Motor neuron (in vitro differentiated cells): ENCODE measurements around the gene CENPO. TPM values are rescaled to one million over a fixed set of nuclear protein-coding genes. Genes with fewer than 3 reads are reported as not detected.

ENCODE experiments used
- ATAC-seq, 8 experiments: fragments of 200-7000 bp; cut with Tn5 transposase; replicated peaks in 6 of 8; 2 replicates each; pipeline ENCODE4 v1.8.0; 2021; ENCODE audit warnings: mild to moderate bottlenecking in 8 of 8, moderate library complexity in 8 of 8
- H3K27ac ChIP-seq, 2 donors: fragments of 250-450 bp; sonication (Bioruptor Pico); 2 replicates each; pipeline ENCODE4 v1.9.0; 2021; ENCODE audit warnings: antibody characterized with exemption in 2 of 2, mild to moderate bottlenecking in 2 of 2, moderate library complexity in 1 of 2
- H3K4me1 ChIP-seq, 2 donors: fragments of 250-450 bp; sonication (Bioruptor Pico); replicated peaks in 1 of 2; 2 replicates each; pipeline ENCODE4 v1.6.1; 2021; ENCODE audit warnings: antibody characterized with exemption in 2 of 2, mild to moderate bottlenecking in 2 of 2, moderate library complexity in 1 of 2
- H3K4me3 ChIP-seq, 5 donors: fragments of 250-450 bp; sonication (Bioruptor Pico); 2 replicates each; pipeline ENCODE4 v1.9.0; 2021; ENCODE audit warnings: antibody characterized with exemption in 5 of 5, mild to moderate bottlenecking in 5 of 5, moderate library complexity in 4 of 5
- WGBS, 10 experiments: fragments of 450-650 bp; shearing (Covaris generic); methylation state at CpG; one replicate each; pipeline ENCODE4 v1.0.0; 2022; 5-methylcytosine and 5-hydroxymethylcytosine counted together
- in situ Hi-C, 9 experiments: fragments of 400-800 bp; cut with MboI; loops; one replicate each; pipeline ENCODE4 v1.15.0; 2021; ENCODE audit warnings: low sequenced_read_pairs in 9 of 9, low pct_unique_long_range_greater_than_20kb in 2 of 9; ENCODE audit not compliant: unreplicated experiment in 9 of 9
- total RNA-seq, 8 experiments: library from RNA; unstranded; fragments of 300-600 nt; gene quantifications; 2 replicates each; pipeline versions ENCODE4 v1.2.3 to v1.2.4, GENCODE V29; 2022

CENPO gene
- total RNA-seq, 8 experiments from 2014 or later: 4.8 to 35.0 (median 6.7) TPM

- Histone ChIP-seq H3K27ac (no peak overlapping the region), H3K4me1 (peaks cover 0 to 8% of the 10 kb centered on the region in 2 donors), H3K4me3 (no peak overlapping the region)
- in situ Hi-C loops: loop anchor here in 1 of 9 experiments (25.0 kb wide), 1 partner anchor 356 kb away; no protein-coding TSS in a partner anchor
- ATAC-seq: no peak
- 59 to 100% (median 100%) methylated on average over 1 to 4 of the region's 5 CpGs; no CpG with 5 or more reads in 3 of the 10 experiments for WGBS, 10 experiments
Measured at GRCh38 chr2:24768013-24768412, 25.2 kb upstream of the CENPO start.

- no peak for ATAC-seq
- Histone ChIP-seq H3K4me3 (no peak overlapping the region), H3K4me1 (peaks cover 0 to 8% of the 10 kb centered on the region in 2 donors), H3K27ac (no peak overlapping the region)
- WGBS, 10 experiments: 15 to 97% (median 87%) methylated on average over 3 to 7 of the region's 7 CpGs; no CpG with 5 or more reads in 2 of the 10 experiments
- in situ Hi-C loops: loop anchor here in 1 of 9 experiments (25.0 kb wide), 1 partner anchor 356 kb away; no protein-coding TSS in a partner anchor
Measured at GRCh38 chr2:24768601-24769000, 24.6 kb upstream of the CENPO start.

GRCh38 chr2:24771061-24771460 lies 22.2 kb upstream of the CENPO start:
- in situ Hi-C loops: loop anchor here in 1 of 9 experiments (25.0 kb wide), 1 partner anchor 359 kb away; no protein-coding TSS in a partner anchor
- H3K4me1 ChIP-seq: peaks cover 0 to 8% of the 10 kb centered on the region in 2 donors
- no peak for ATAC-seq
- no peak overlapping the region for H3K27ac ChIP-seq
- no peak overlapping the region for H3K4me3 ChIP-seq
- 80 to 100% (median 83%) methylated on average over 1 to 4 of the region's 5 CpGs; no CpG with 5 or more reads in 3 of the 10 experiments for WGBS, 10 experiments

- Histone ChIP-seq H3K27ac (no peak overlapping the region), H3K4me1 (peaks cover 0 to 8% of the 10 kb centered on the region in 2 donors), H3K4me3 (no peak overlapping the region)
- ATAC-seq: peak in 6 of 8 experiments; percentile 38 to 80 (median 54)
- 52 to 100% (median 78%) methylated on average over 1 to 5 of the region's 5 CpGs; no CpG with 5 or more reads in 1 of the 10 experiments for WGBS, 10 experiments
- in situ Hi-C loops: loop anchor here in 1 of 9 experiments (25.0 kb wide), 1 partner anchor 360 kb away; no protein-coding TSS in a partner anchor
Measured at GRCh38 chr2:24771764-24772586, 21.2 kb upstream of the CENPO start.

DNA sequence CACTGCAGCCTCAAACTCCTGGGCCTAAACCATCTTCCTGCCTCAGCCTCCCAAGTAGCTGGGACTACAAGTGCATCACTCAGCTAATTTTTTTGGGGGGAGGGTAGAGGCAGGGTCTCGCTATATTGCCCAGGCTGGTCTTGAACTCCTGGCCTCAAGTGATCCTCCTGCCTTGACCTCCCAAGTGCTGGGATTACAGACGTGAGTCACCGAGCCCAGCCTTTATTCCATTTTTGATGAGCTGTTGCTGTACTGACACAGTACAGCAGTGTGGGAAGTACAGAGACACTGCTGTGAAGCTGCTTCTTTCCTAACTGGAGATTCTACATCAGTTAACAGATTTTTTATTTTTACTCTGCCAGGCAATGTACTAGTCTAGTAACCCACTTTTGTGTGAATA lies 18.9 kb upstream of the CENPO start:
- ATAC-seq: peak in 1 of 8 experiments; percentile 25
- no peak overlapping the region for H3K27ac ChIP-seq
- H3K4me3 ChIP-seq: no peak overlapping the region
- peaks cover 0 to 8% of the 10 kb centered on the region in 2 donors for H3K4me1 ChIP-seq
- WGBS, 10 experiments: 40 to 100% (median 85%) methylated on average over 1 to 3 of the region's 3 CpGs; no CpG with 5 or more reads in 2 of the 10 experiments
- in situ Hi-C loops: loop anchor here in 1 of 9 experiments (25.0 kb wide), 1 partner anchor 362 kb away; no protein-coding TSS in a partner anchor

DNA sequence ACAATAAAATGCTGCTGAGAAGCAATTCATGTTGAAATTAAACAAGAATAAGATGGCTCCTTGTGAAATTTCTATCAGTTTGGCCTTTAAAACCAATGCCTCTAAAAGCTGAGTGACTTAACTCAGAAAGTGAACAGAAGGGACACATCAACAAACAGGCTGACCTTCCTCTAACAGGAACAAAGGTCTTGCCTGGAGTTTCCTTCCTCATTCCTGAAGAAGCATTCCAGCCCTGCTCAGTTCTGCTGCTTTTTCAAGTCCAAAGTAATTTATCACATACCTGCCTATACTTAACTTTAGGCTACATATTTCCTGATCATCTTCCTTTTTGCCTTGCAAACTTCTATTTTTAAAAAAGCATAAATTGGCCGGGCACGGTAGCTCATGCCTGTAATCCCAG lies 14.1 kb upstream of the CENPO start:
- H3K4me3 ChIP-seq: no peak overlapping the region
- H3K27ac ChIP-seq: no peak overlapping the region
- in situ Hi-C loops: no loop called here
- 83 to 100% (median 100%) methylated on average over 2 of the region's 2 CpGs; no CpG with 5 or more reads in 5 of the 10 experiments for WGBS, 10 experiments
- no peaks in the 10 kb centered on the region for H3K4me1 ChIP-seq
- no peak for ATAC-seq

DNA sequence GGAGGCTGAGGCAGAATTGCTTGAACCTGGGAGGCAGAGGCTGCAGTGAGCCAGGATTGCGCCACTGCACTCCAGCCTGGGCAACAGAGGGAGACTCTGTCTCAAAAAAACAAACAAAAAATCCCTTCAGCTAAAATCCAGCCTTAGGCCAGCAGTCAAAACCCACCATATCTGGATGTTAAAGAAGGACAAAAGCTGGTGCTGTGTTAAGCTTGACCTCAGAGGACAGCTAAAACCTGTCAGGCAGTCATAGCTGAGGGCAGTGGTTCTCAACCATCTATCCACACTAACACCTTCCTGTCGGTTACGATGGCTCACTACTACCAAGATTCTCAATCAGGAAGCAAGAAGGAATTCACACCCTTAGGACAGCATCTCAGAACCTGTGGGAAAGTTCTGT lies 9.6 kb upstream of the CENPO start:
- Histone ChIP-seq H3K4me3 (no peak overlapping the region), H3K27ac (no peak overlapping the region), H3K4me1 (no peaks in the 10 kb centered on the region)
- ATAC-seq: no peak
- in situ Hi-C loops: no loop called here
- 90 to 100% (median 94%) methylated on average over 1 to 3 of the region's 3 CpGs; no CpG with 5 or more reads in 4 of the 10 experiments for WGBS, 10 experiments

- ATAC-seq: peak in 1 of 8 experiments; percentile 52
- no peak overlapping the region for H3K27ac ChIP-seq
- no peak overlapping the region for H3K4me3 ChIP-seq
- H3K4me1 ChIP-seq: no peaks in the 10 kb centered on the region
- in situ Hi-C loops: no loop called here
- WGBS, 10 experiments: 50 to 100% (median 92%) methylated on average over 1 to 6 of the region's 6 CpGs; no CpG with 5 or more reads in 2 of the 10 experiments
Measured at GRCh38 chr2:24785671-24786321, 7.4 kb upstream of the CENPO start.

GRCh38 chr2:24787532-24787931 lies 5.7 kb upstream of the CENPO start:
- WGBS, 10 experiments: 70 to 100% (median 100%) methylated on average over 1 to 2 of the region's 2 CpGs; no CpG with 5 or more reads in 2 of the 10 experiments
- H3K27ac ChIP-seq: no peak overlapping the region
- peaks cover 5 to 6% of the 10 kb centered on the region in 2 donors for H3K4me1 ChIP-seq
- no peak for ATAC-seq
- in situ Hi-C loops: no loop called here
- H3K4me3 ChIP-seq: no peak overlapping the region

DNA sequence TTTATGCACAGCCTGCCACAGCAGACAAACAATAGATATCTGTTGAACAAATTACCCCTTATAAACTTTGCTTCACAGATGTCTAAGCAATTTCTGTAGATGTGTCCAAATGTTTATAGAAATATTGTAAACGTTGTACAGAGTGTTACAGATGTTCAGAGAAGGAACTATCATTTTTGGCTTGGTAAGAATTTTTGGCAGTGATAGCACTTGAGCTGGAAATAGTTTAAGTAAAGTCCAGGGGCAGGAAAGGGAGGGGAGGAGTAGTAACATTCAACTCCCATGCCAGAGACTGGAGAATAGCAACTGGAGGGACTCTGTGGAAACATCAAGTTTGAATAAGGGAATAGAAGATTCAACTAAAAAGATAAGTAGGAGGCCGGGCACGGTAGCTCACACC lies 4.4 kb upstream of the CENPO start:
- in situ Hi-C loops: no loop called here
- Histone ChIP-seq H3K4me3 (no peak overlapping the region), H3K27ac (no peak overlapping the region), H3K4me1 (peaks cover 5 to 6% of the 10 kb centered on the region in 2 donors)
- no peak for ATAC-seq
- 0 to 100% (median 83%) methylated on average over 1 to 3 of the region's 3 CpGs; no CpG with 5 or more reads in 1 of the 10 experiments for WGBS, 10 experiments

DNA sequence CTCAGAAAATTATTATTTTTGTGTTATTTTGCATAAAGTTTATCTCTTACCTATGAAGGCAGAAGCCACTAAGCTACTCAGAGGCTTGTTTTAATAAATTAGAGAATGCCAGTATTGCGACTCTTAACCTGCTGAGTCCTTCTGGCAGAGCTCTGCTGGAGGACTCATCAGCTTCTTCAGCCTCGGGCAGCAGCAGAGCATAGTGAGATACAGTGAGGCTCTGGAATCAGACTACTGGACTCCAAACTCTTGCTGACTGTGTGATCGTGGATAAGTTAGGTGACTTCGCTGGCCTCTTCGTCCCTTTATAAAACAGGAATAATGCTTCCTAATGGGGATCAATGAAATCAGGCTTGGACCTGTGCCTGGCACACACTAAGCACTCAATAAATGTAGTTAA lies 1.8 kb upstream of the CENPO start:
- no peak for ATAC-seq
- Histone ChIP-seq H3K4me1 (peaks cover 5 to 6% of the 10 kb centered on the region in 2 donors), H3K4me3 (no peak overlapping the region), H3K27ac (no peak overlapping the region)
- in situ Hi-C loops: no loop called here
- WGBS, 10 experiments: 77 to 100% (median 94%) methylated on average over 3 to 5 of the region's 5 CpGs; no CpG with 5 or more reads in 4 of the 10 experiments

DNA sequence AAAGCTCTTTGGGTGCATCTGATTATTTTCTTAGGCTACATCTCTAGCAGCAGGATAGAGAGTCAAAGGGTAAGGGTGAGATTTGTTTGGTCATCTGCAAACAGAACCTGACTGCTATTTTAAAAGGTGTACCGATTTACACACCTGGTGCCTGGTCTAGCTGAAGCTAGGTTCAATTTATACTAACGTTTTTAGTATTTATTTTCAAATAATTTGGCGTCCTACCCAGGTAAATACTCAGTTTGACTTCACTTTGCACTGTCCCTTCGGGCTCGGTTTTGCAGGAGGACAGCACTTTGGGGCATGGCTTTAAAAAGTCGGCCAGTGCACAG lies 717 bp upstream of the CENPO start:
- 0 to 20% (median 0%) methylated on average over 1 to 5 of the region's 6 CpGs; no CpG with 5 or more reads in 4 of the 10 experiments for WGBS, 10 experiments
- no peak for ATAC-seq
- in situ Hi-C loops: no loop called here
- peak overlapping the region; percentile 100 for H3K27ac ChIP-seq
- H3K4me1 ChIP-seq: peaks cover 5 to 6% of the 10 kb centered on the region in 2 donors
- H3K4me3 ChIP-seq: peak overlapping the region; percentile 78 to 99 (median 90)
